Astrocyte of the hippocampus (primary cell): Measurements from ENCODE around the gene DOCK7.
A peak's percentile ranks its signal among the peaks of the same experiment; 100 is the strongest.
"Not testable (repeated sequence)": the region's sequence is repeated elsewhere in the genome, so short reads cannot be mapped to it uniquely, and the experiment has no call there.

Experiments used
- DNase-seq: peaks from one replicate; pipeline ENCODE4 v3.0.0; 2011; ENCODE audit warnings: low read depth, low spot score

DOCK7 gene

DNA sequence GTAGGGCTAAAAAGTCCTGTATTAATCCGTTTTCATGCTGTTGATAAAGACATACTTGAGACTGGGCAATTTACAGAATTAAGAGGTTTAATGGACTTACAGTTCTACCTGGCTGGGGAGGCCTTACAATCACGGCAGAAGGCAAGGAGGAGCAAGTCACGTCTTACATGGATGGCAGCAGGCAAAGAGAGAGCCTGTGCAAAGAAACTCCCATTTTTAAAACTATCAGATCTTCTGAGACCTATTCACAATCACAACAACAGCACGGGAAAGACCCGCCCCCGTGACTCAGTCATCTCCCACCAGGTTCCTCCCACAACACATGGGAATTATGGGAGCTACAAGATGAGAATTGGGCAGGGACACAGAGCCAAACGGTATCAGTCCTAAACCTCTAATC, 6.3 kb upstream of the DOCK7 start:
- not testable (repeated sequence) for DNase-seq

GRCh38 chr1:62693123-62693522, 4.9 kb upstream of the DOCK7 start:
- no peak for DNase-seq

- DNase-seq, result peak; percentile 43
These were observed 3.1 kb upstream of the DOCK7 start for GRCh38 chr1:62691062-62691844.

- peak; percentile 32 for DNase-seq
These were observed 1.3 kb upstream of the DOCK7 start for GRCh38 chr1:62689524-62689923.

DNA sequence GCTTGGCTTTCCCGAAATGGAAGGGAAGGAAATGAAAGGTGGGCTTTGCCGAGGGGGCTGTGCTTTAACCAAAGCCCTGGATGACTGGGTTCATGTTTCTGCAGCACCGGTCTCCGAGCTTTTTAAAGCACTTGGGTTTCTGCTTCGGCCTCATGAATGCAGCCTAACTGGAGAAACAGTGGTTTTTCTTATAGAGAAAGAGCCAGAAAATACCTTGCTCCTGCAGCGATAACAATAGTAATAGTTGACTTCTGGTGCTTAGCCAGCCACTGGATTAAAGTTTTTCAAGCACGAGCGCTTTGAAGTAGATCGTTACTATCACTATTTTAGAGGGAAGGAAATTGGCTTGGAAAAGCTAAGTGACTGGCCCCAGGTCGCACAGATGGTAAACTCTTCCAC, 500 bp upstream of the DOCK7 start:
- DNase-seq, result no peak

DNA sequence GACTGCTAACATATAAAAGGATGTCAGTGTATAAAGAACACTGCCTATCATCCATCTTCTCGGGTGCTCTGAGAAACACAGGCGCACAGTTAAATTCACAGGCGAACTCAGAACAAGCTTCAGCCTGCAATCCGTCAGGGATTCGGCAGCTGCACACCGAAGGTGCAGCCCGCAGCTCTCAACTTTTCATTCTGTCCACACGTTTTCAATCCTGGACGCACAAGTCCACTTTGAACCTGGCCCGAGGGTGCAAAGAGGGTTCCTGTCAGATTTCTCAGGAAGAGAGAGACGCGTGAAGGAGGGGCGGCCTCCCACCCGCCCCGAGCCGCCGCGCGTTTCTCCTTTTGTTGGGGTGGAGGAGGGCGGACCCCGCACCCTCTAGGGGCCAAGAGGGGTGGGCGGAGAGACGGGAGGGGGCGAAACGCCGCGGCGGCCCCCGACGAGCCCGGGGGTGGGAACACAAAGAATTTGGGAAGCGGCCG, 724 bp downstream of the DOCK7 start:
- DNase-seq, result peak; percentile 66

DNA sequence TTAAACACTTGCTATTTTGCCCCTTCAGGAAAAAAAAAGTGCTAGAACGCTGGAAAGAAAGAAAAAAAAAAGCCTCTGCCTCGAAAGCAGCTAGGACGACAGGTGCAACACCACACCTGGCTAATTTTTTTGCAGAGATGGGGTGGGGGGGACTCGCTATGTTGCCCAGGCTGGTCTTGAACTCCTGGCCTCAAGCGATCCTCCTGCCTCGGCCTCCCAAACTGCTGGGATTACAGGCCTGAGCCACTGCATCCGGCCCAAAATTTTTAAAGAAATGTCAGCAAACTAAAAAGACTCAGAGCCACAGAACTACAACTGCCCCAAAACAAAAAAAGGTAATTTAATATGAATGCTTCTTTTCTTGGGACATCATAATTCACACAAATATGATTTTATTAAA, 1.4 kb downstream of the DOCK7 start:
- no peak for DNase-seq

- DNase-seq, result no peak
These were observed 2.7 kb downstream of the DOCK7 start for GRCh38 chr1:62685431-62685859.

DNA sequence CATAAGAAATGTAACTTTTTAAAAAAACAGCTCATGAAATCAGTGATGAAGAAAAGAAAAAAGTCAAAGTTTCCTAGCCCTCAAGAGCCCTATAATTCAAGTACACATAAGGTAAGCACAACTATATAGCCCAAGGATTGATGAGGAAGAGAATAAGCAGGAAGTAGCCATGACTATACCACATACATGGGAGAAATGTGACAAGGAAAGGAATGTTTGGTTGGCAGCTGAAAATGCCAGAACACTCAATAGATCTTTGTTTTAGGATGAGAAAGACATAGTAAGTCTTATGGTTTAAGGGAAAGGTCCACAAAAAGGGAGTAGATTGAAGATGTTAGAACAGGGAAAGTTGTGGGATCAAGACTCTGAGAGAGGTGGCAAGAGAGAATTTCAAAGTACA, 5.7 kb downstream of the DOCK7 start:
- peak; percentile 46 for DNase-seq

DNA sequence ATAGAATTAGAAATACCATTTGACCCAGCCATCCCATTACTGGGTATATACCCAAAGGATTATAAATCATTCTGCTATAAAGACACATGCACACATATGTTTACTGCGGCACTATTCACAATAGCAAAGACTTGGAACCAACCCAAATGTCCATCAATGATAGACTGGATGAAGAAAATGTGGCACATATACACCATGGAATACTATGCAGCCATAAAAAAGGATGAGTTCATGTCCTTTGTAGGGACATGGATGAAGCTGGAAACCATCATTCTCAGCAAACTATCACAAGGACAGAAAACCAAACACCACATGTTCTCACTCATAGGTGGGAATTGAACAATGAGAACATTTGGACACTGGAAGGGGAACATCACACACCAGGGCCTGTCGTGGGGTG, 7.2 kb downstream of the DOCK7 start:
- not testable (repeated sequence) for DNase-seq

GRCh38 chr1:62677822-62678221, 10.4 kb downstream of the DOCK7 start:
- DNase-seq, result not testable (repeated sequence)

DNA sequence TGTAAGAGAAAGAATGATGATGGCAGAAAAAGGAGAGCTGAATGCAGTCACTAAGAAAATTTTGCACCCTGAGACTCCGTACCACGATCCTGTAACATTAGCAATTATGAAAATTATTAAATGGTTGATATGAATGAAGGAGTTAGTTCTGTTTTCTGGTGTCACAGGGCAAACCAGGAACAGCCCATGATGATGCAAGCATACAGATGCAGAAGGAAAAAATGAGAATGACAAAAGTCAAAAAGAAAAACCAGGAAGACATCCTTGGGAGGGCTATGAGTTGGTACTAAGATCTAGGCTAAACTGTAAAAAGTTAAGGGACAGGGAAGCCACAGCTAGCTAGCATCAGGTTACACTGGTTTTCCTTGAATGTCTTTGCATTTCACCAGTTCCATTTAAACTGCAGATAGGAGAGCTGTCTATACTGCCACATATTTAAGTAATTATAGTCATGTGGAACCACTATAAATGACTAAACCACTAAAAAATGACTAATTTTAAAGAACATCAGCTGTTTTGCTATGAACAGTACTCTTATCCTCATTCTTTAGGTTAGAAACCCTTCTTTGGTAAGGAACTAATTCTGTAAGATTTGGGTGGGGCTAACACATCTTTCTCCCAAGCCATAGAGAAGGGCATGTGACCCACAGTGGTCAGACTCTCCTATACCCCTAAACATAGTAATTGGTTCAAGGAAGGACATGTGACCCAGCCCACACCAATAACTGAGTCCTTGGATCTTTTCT, 11.4 kb downstream of the DOCK7 start:
- no peak for DNase-seq

DNA sequence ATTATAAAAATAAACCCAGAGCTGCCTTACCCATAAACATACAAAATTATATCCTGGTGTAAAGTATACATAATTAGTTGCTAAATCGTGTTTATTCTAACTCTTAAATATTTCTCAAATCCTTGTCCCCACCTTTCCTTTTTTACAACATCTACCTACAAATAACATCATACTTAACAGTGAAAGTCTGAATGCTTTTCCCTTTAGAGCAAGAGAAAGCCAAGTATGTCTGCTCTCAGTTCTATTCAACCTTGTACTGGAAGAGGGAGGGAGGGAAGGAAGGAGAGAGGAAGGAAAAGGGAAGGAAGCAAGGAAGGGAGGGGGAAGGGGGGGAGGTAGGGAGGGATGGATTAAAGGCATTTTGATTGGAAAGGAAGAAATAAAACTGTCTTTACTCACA, 14.6 kb downstream of the DOCK7 start:
- no peak for DNase-seq

GRCh38 chr1:62672029-62672428, 16.2 kb downstream of the DOCK7 start:
- DNase-seq, result no peak

DNA sequence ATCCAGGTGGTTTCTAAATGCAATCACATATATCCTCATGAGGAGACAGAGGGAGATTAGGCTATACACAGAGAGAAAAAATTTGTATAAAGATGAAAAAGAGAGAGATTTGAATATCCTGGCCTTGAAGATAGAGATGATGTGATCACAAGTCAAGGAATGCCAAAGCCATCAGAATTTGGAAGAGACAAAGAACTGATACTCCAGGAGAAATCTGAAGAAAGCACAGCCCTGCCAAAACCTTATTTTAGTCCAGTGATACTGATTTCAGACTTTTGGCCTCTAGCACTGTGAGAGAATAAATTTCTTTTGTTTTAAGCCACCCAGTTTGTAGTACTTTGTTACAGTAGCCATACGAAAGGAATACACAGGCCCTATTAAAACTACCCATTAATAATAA, 33.4 kb downstream of the DOCK7 start:
- DNase-seq, result no peak

DNA sequence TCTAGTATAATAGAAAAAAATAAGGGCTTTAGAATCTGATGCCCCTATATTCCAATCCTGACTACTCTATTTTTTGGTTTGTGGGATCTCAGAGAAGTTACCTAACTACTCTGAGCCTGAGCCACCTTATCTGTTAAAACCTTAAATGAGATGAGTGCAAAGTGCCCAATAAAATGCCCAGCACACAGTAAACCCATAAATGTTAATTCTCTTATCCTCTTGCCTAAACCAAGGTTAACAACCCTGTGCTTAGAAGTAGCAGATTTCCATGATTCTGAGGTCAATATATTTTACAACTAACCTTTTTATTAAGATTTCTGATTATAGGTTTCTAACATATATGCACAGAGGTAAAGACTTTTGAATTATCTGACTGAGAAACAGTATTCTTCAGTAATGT, 35.8 kb downstream of the DOCK7 start:
- DNase-seq, result no peak

DNA sequence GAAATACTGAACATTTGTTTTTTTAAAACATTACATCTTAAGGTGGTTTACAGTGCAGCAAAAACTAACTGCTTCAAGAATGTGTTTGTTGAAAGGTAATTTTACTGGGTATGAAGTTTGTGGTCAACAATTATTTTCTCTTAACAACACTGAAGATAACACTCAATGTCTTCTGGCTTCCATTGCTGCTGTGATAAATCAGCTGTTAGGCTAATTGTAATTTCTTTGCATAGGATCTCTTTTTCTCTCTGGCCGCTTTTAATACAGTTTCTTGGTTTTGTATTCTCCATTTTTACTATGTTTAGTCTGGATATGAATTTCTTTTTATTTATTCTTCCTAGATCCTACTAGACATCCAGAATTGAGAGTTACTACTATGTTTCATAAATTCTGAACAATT, 44.9 kb downstream of the DOCK7 start:
- no peak for DNase-seq

DNA sequence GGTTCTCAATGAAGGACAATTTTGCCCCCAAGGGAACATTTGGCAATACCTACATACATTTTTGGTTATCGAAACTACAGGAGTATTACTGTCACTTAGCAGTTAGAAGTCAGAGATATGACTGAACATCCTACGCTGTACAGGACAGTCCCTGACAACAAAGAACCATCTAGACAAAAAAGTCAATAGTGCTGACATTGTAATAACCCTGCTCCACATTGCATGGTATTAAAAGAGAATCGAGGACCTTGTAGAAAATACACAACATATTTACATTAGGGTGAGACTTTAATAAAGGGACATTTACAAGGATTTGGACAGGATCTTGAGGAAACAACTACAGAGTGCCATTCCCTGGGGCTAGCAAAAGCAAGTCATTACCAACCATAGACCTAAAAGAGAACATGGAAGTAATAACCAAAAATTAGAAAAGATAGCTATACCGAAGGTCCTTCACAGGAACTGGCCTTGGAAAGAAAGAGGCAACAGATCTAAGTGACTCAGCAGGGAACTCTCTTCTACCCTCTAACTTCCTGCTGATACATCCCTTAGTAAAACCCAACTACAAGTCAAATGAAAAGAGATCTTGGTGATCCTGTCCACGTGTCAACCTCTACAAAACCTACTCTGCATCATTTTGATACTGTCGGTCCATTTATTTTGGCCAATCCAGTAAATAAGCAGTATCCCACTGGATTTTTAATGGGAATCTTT, 50.6 kb downstream of the DOCK7 start:
- no peak for DNase-seq

GRCh38 chr1:62628506-62628905, 59.7 kb downstream of the DOCK7 start:
- no peak for DNase-seq

GRCh38 chr1:62625415-62625814, 62.8 kb downstream of the DOCK7 start:
- DNase-seq, result no peak

DNA sequence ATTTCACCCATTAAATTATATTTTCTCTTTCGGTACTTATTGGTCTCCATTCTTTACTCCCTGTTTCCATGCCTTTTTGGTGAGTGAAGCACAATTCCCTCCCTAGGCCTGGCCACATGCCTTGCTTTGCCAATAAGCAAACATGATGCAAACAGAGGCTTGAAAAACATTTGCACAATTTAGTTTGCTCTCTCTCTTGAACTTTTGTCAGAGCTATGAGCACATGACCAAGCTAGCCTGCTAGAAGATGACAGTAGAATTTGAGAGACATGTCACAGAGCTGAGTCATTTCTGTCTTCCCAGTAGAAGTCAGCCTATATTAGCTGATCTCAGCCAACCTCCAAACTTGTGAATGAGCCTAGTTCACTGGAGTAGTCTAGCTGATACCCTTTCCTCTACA, 66.3 kb downstream of the DOCK7 start:
- peak; percentile 85 for DNase-seq

DNA sequence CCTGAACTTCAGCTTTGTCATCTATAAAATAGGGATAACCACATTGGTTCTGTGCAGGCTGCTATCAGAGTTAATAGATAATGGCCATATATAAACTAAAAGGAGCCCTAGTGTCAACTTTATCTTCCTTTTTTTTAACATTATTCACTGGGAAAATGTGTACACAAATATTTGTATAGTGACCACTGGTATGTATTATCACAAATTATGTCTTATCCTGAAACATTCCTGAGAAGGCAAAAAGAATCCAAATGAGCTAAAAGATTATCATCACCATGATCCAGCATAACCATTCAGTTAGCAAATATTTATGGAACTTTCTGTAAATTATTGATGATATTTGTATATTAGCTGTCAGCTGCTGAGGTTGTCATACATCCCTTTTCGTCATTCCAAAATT, 74.3 kb downstream of the DOCK7 start:
- no peak for DNase-seq
